Neural progenitor cell (in vitro differentiated cells): ENCODE results near the gene GRAMD4. TPM values are rescaled to one million over a fixed set of nuclear protein-coding genes. Genes with fewer than 3 reads are reported as not detected.
A peak's percentile ranks its signal among the peaks of the same experiment; 100 is the strongest.

Experiments used
- DNase-seq: peaks from one replicate; pipeline ENCODE4 v3.0.0-alpha.2; 2016; ENCODE audit warnings: low spot score
- H2AFZ ChIP-seq: fragments of 200-600 bp; sonication (generic); replicated peaks from 2 replicates; pipeline ENCODE4 v1.6.1; 2016; ENCODE audit warnings: antibody characterized with exemption
- H3F3A ChIP-seq: fragments of 200-600 bp; sonication (generic); 2 replicates; pipeline ENCODE4 v1.6.1; 2016; ENCODE audit warnings: antibody characterized with exemption, low read depth
- H3K27ac ChIP-seq: fragments of 200-600 bp; sonication (generic); 2 replicates; pipeline ENCODE4 v1.5.1; 2016; ENCODE audit warnings: mild to moderate bottlenecking
- H3K27me3 ChIP-seq: fragments of 200-600 bp; sonication (generic); 2 replicates; pipeline ENCODE4 v1.6.1; 2016; ENCODE audit warnings: mild to moderate bottlenecking, moderate library complexity
- H3K36me3 ChIP-seq: fragments of 200-600 bp; sonication (generic); 2 replicates; pipeline ENCODE4 v1.5.1; 2016
- H3K4me1 ChIP-seq: fragments of 200-600 bp; sonication (generic); 2 replicates; pipeline ENCODE4 v1.6.1; 2016; ENCODE audit warnings: mixed run types
- H3K4me2 ChIP-seq: fragments of 200-600 bp; sonication (generic); 2 replicates; pipeline ENCODE4 v1.6.1; 2016
- H3K4me3 ChIP-seq: fragments of 200-600 bp; sonication (generic); 2 replicates; pipeline ENCODE4 v1.5.1; 2016
- H3K79me2 ChIP-seq: fragments of 200-600 bp; sonication (generic); 2 replicates; pipeline ENCODE4 v1.6.1; 2016; ENCODE audit warnings: low read depth
- H3K9ac ChIP-seq: fragments of 200-600 bp; sonication (generic); 2 replicates; pipeline ENCODE4 v1.6.1; 2016
- H3K9me3 ChIP-seq: fragments of 200-600 bp; sonication (generic); 2 replicates; pipeline ENCODE4 v1.5.1; 2016; ENCODE audit warnings: low read depth
- H4K20me1 ChIP-seq: fragments of 200-600 bp; sonication (generic); 2 replicates; pipeline ENCODE4 v1.6.1; 2016; ENCODE audit warnings: low read depth
- H3K27ac Mint-ChIP-seq: 3 replicates; pipeline ENCODE4 v1.8.0; 2021; ENCODE audit warnings: mixed read lengths
- H3K27me3 Mint-ChIP-seq: 2 replicates; pipeline ENCODE4 v1.8.0; 2022; ENCODE audit warnings: low read depth, mild to moderate bottlenecking, inconsistent platforms, moderate library complexity, mixed read lengths; ENCODE audit not compliant: insufficient read depth
- H3K36me3 Mint-ChIP-seq: 3 replicates; pipeline ENCODE4 v1.8.0; 2021; ENCODE audit warnings: mixed read lengths
- H3K4me1 Mint-ChIP-seq: 3 replicates; pipeline ENCODE4 v1.8.0; 2021; ENCODE audit warnings: mixed read lengths
- H3K4me3 Mint-ChIP-seq: 3 replicates; pipeline ENCODE4 v1.8.0; 2021; ENCODE audit warnings: mild to moderate bottlenecking, moderate library complexity, mixed read lengths
- H3K9me3 Mint-ChIP-seq: 3 replicates; pipeline ENCODE4 v1.8.0; 2020; ENCODE audit warnings: mixed read lengths
- CTCF ChIP-seq: fragments of 200-600 bp; sonication (generic); IDR thresholded peaks from 2 replicates; pipeline ENCODE4 v1.5.1; 2017; ENCODE audit warnings: antibody characterized with exemption, mild to moderate bottlenecking
- EZH2 ChIP-seq: fragments of 200-600 bp; sonication (generic); IDR thresholded peaks from 2 replicates; pipeline ENCODE4 v1.6.1; 2017; ENCODE audit warnings: antibody characterized with exemption, mild to moderate bottlenecking, moderate library complexity
- EZH2phosphoT487 ChIP-seq: fragments of 200-600 bp; sonication (generic); IDR thresholded peaks from 2 replicates; pipeline ENCODE4 v1.6.1; 2017; ENCODE audit warnings: antibody characterized with exemption
- total RNA-seq: library from RNA; depleted of rRNA; stranded (reverse); fragments of >200 nt; gene quantifications from 2 replicates; pipeline ENCODE4 v1.2.3, GENCODE V29; 2015; ENCODE audit warnings: low replicate concordance

The GRAMD4 gene
- total RNA-seq, 1 donor from 2014 or later, result 32.2 TPM

GRCh38 chr22:46609724-46610201, 10.4 kb upstream of the GRAMD4 start:
- H3K27ac Mint-ChIP-seq, result no peak overlapping the region
- H3K27me3 Mint-ChIP-seq, result no peaks in the 10 kb centered on the region
- H3K9me3 Mint-ChIP-seq, result peaks cover 7% of the 10 kb centered on the region
- no peaks in the 10 kb centered on the region for H3K36me3 Mint-ChIP-seq
- H3K79me2 ChIP-seq, result peaks cover 15% of the 10 kb centered on the region
- peaks cover 11% of the 10 kb centered on the region for H3K4me1 ChIP-seq
- no peaks in the 10 kb centered on the region for H3K36me3 ChIP-seq
- peak overlapping the region; percentile 24 for H3K4me3 Mint-ChIP-seq
- no peaks in the 10 kb centered on the region for H3K9me3 ChIP-seq
- peak overlapping the region; percentile 70 for H3K27ac ChIP-seq
- H3K4me3 ChIP-seq, result no peak overlapping the region
- TF ChIP-seq EZH2phosphoT487 (no peak), CTCF (no peak), EZH2 (no peak)
- no peak for DNase-seq
- peaks cover 9% of the 10 kb centered on the region for H3F3A ChIP-seq
- H3K4me2 ChIP-seq, result peak overlapping the region; percentile 31
- no peak overlapping the region for H3K9ac ChIP-seq
- peaks cover 33% of the 10 kb centered on the region for H3K4me1 Mint-ChIP-seq
- peaks cover 9% of the 10 kb centered on the region for H4K20me1 ChIP-seq
- H2AFZ ChIP-seq, result no peak overlapping the region
- H3K27me3 ChIP-seq, result no peaks in the 10 kb centered on the region

- H3K4me2 ChIP-seq, result no peak overlapping the region
- H3K27ac Mint-ChIP-seq, result peak overlapping the region; percentile 69
- no peaks in the 10 kb centered on the region for H3K27me3 ChIP-seq
- H3F3A ChIP-seq, result peaks cover 9% of the 10 kb centered on the region
- DNase-seq, result no peak
- no peaks in the 10 kb centered on the region for H3K36me3 Mint-ChIP-seq
- H3K4me3 Mint-ChIP-seq, result no peak overlapping the region
- H3K9me3 ChIP-seq, result no peaks in the 10 kb centered on the region
- peaks cover 9% of the 10 kb centered on the region for H4K20me1 ChIP-seq
- no peaks in the 10 kb centered on the region for H3K27me3 Mint-ChIP-seq
- no peak overlapping the region for H3K4me3 ChIP-seq
- no peak overlapping the region for H3K27ac ChIP-seq
- H3K4me1 Mint-ChIP-seq, result peaks cover 33% of the 10 kb centered on the region
- H2AFZ ChIP-seq, result no peak overlapping the region
- H3K36me3 ChIP-seq, result no peaks in the 10 kb centered on the region
- no peak for TF ChIP-seq EZH2phosphoT487
- TF ChIP-seq EZH2, result no peak
- TF ChIP-seq CTCF, result no peak
- peaks cover 5% of the 10 kb centered on the region for H3K9me3 Mint-ChIP-seq
- peaks cover 15% of the 10 kb centered on the region for H3K79me2 ChIP-seq
- H3K9ac ChIP-seq, result no peak overlapping the region
- peaks cover 11% of the 10 kb centered on the region for H3K4me1 ChIP-seq
Observed at GRCh38 chr22:46610356-46610755, 9.8 kb upstream of the GRAMD4 start.

GRCh38 chr22:46611189-46611588, 9.0 kb upstream of the GRAMD4 start:
- H3K4me1 Mint-ChIP-seq, result peaks cover 33% of the 10 kb centered on the region
- H3K9ac ChIP-seq, result no peak overlapping the region
- no peak overlapping the region for H3K4me3 Mint-ChIP-seq
- H3K9me3 Mint-ChIP-seq, result peaks cover 3% of the 10 kb centered on the region
- H3K4me2 ChIP-seq, result no peak overlapping the region
- H3F3A ChIP-seq, result peaks cover 9% of the 10 kb centered on the region
- TF ChIP-seq CTCF (no peak), EZH2phosphoT487 (no peak), EZH2 (no peak)
- H3K4me3 ChIP-seq, result no peak overlapping the region
- no peak overlapping the region for H3K27ac ChIP-seq
- H3K27ac Mint-ChIP-seq, result no peak overlapping the region
- no peaks in the 10 kb centered on the region for H3K36me3 Mint-ChIP-seq
- no peaks in the 10 kb centered on the region for H3K27me3 ChIP-seq
- H2AFZ ChIP-seq, result no peak overlapping the region
- H4K20me1 ChIP-seq, result peaks cover 9% of the 10 kb centered on the region
- no peak for DNase-seq
- H3K9me3 ChIP-seq, result no peaks in the 10 kb centered on the region
- peaks cover 11% of the 10 kb centered on the region for H3K4me1 ChIP-seq
- peaks cover 15% of the 10 kb centered on the region for H3K79me2 ChIP-seq
- H3K27me3 Mint-ChIP-seq, result no peaks in the 10 kb centered on the region
- H3K36me3 ChIP-seq, result no peaks in the 10 kb centered on the region
